Measurements from ENCODE around the gene TRMT10B. TPM values are rescaled to one million over a fixed set of nuclear protein-coding genes. Genes with fewer than 3 reads are reported as not detected.

The TRMT10B gene
- total RNA-seq, 6 experiments from 2014 or later = 2.1 to 3.1 (median 2.6) TPM

GRCh38 chr9:37715260-37715659 is 38.3 kb upstream of the TRMT10B start:
- DNase-seq = no peak
- no peak for TF ChIP-seq CTCF (IDR thresholded peaks at IDR 0.05)
- Mint-ChIP-seq H3K27me3 (ENCODE audit: insufficient read depth) (peaks cover 36% of the 10 kb centered on the region), H3K9me3 (no peaks in the 10 kb centered on the region), H3K36me3 (ENCODE audit: low read depth) (no peaks in the 10 kb centered on the region), H3K27ac (no peak overlapping the region), H3K4me3 (no peak overlapping the region), H3K4me1 (ENCODE audit: low read depth) (no peaks in the 10 kb centered on the region)

- Mint-ChIP-seq H3K27me3 (ENCODE audit: insufficient read depth) (peaks cover 36% of the 10 kb centered on the region), H3K9me3 (no peaks in the 10 kb centered on the region), H3K4me3 (no peak overlapping the region), H3K36me3 (ENCODE audit: low read depth) (no peaks in the 10 kb centered on the region), H3K27ac (no peak overlapping the region), H3K4me1 (ENCODE audit: low read depth) (no peaks in the 10 kb centered on the region)
- no peak for TF ChIP-seq CTCF (IDR thresholded peaks at IDR 0.05)
- no peak for DNase-seq
These were observed 37.6 kb upstream of the TRMT10B start for GRCh38 chr9:37715991-37716505.

- H3K27ac Mint-ChIP-seq = no peak overlapping the region
- no peak for TF ChIP-seq CTCF (IDR thresholded peaks at IDR 0.05)
- H3K4me1 Mint-ChIP-seq (ENCODE audit: low read depth) = no peaks in the 10 kb centered on the region
- no peak overlapping the region for H3K4me3 Mint-ChIP-seq
- H3K36me3 Mint-ChIP-seq (ENCODE audit: low read depth) = no peaks in the 10 kb centered on the region
- H3K9me3 Mint-ChIP-seq = no peaks in the 10 kb centered on the region
- DNase-seq = no peak
- peaks cover 21% of the 10 kb centered on the region for H3K27me3 Mint-ChIP-seq (ENCODE audit: insufficient read depth)
These were observed 34.1 kb upstream of the TRMT10B start for GRCh38 chr9:37719526-37719925.

GRCh38 chr9:37727013-37727412 is 26.6 kb upstream of the TRMT10B start:
- Mint-ChIP-seq H3K9me3 (no peaks in the 10 kb centered on the region), H3K4me3 (no peak overlapping the region), H3K36me3 (ENCODE audit: low read depth) (no peaks in the 10 kb centered on the region), H3K27me3 (ENCODE audit: insufficient read depth) (peaks cover 16% of the 10 kb centered on the region), H3K4me1 (ENCODE audit: low read depth) (peaks cover 20% of the 10 kb centered on the region), H3K27ac (no peak overlapping the region)
- no peak for DNase-seq
- no peak for TF ChIP-seq CTCF (IDR thresholded peaks at IDR 0.05)

- H3K4me3 Mint-ChIP-seq = no peak overlapping the region
- H3K4me1 Mint-ChIP-seq (ENCODE audit: low read depth) = peaks cover 41% of the 10 kb centered on the region
- H3K27me3 Mint-ChIP-seq (ENCODE audit: insufficient read depth) = peaks cover 38% of the 10 kb centered on the region
- no peak for DNase-seq
- TF ChIP-seq CTCF (IDR thresholded peaks at IDR 0.05) = no peak
- no peaks in the 10 kb centered on the region for H3K36me3 Mint-ChIP-seq (ENCODE audit: low read depth)
- no peak overlapping the region for H3K27ac Mint-ChIP-seq
- no peaks in the 10 kb centered on the region for H3K9me3 Mint-ChIP-seq
These were observed 24.1 kb upstream of the TRMT10B start for GRCh38 chr9:37729499-37729898.

- DNase-seq = peak; percentile 49
These were observed 23.3 kb upstream of the TRMT10B start for GRCh38 chr9:37730256-37730655.

More at GRCh38 chr9:37730256-37730655, 23.3 kb upstream of the TRMT10B start:
- Mint-ChIP-seq H3K4me1 (ENCODE audit: low read depth) (peaks cover 41% of the 10 kb centered on the region), H3K4me3 (no peak overlapping the region), H3K36me3 (ENCODE audit: low read depth) (no peaks in the 10 kb centered on the region), H3K27me3 (ENCODE audit: insufficient read depth) (peaks cover 43% of the 10 kb centered on the region), H3K27ac (no peak overlapping the region), H3K9me3 (no peaks in the 10 kb centered on the region)
- no peak for TF ChIP-seq CTCF (IDR thresholded peaks at IDR 0.05)

Measured in HFFc6 (cell line).